IgD-negative memory B cell (primary cell): ENCODE results near the gene WWTR1. TPM values are rescaled to one million over a fixed set of nuclear protein-coding genes. Genes with fewer than 3 reads are reported as not detected.

Experiments
- H3K27ac Mint-ChIP-seq, 3 donors: one replicate each; pipeline ENCODE4 v1.8.0; 2020 to 2022; ENCODE audit warnings: mild to moderate bottlenecking in 3 of 3, mixed read lengths in 3 of 3, moderate library complexity in 1 of 3
- H3K27me3 Mint-ChIP-seq: one replicate; pipeline ENCODE4 v1.8.0; 2021; ENCODE audit warnings: mixed read lengths
- H3K36me3 Mint-ChIP-seq: one replicate; pipeline ENCODE4 v1.8.0; 2020; ENCODE audit warnings: mild to moderate bottlenecking, mixed read lengths
- H3K4me1 Mint-ChIP-seq, 3 donors: one replicate each; pipeline ENCODE4 v1.8.0; 2020 to 2022; ENCODE audit warnings: mixed read lengths in 3 of 3, mild to moderate bottlenecking in 1 of 3
- H3K4me3 Mint-ChIP-seq, 4 donors: one replicate each; pipeline ENCODE4 v1.8.0; 2020 to 2022; ENCODE audit warnings: mild to moderate bottlenecking in 4 of 4, mixed read lengths in 4 of 4, moderate library complexity in 3 of 4
- H3K9me3 Mint-ChIP-seq, 3 donors: one replicate each; pipeline ENCODE4 v1.8.0; 2020 to 2021; ENCODE audit warnings: mixed read lengths in 3 of 3, mild to moderate bottlenecking in 1 of 3
- polyA plus RNA-seq: library from polyadenylated mRNA; unstranded; fragments of 300-500 nt; fragmentation: Illumina TruSeq; gene quantifications from one replicate; pipeline ENCODE4 v1.2.3, GENCODE V29; 2021

Gene WWTR1
- polyA plus RNA-seq, 1 donor from 2014 or later: 1.2 TPM

DNA sequence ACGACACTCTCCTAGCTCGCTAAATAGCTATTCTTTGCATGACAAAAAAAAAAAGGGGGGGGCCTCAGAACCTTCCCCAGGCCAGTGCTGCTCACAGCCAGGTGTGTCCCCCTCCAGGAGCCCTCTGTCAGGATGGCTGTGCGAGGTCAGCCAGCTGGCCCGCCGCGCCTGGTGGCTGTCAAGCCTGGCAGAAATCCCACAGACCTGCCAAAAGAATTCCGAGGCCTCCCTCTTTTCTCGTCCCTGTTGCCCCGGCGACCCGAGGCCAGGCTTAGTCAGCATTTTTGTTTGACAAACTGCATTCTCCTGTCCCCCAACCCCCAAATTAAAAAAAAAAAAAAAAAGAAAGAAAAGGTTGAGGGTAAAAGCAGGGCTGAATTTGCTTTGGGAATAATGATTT lies 121.4 kb downstream of the WWTR1 start:
- H3K27me3 Mint-ChIP-seq: peaks cover 3% of the 10 kb centered on the region
- peaks cover 5 to 9% (median 8%) of the 10 kb centered on the region in 3 donors for H3K4me1 Mint-ChIP-seq
- no peaks in the 10 kb centered on the region for H3K9me3 Mint-ChIP-seq
- H3K4me3 Mint-ChIP-seq: no peak overlapping the region
- no peak overlapping the region for H3K27ac Mint-ChIP-seq
- no peaks in the 10 kb centered on the region for H3K36me3 Mint-ChIP-seq

DNA sequence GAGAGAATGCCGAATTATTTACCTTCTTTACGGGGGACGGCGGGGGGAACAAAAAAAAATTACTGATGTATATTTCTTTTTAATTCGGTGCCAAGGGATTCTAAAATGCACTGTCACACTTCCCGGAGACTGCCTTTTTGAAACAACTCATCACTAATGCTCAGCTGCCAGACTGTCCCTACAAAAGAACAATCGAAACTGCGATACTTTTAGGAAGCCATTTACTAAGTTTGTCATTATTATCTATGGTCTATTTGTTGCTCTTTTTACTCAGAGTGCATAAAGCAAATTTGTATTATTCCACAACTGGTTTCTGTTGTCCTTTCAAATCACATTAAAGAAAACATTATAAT lies 122.5 kb downstream of the WWTR1 start:
- H3K4me3 Mint-ChIP-seq: no peak overlapping the region
- H3K36me3 Mint-ChIP-seq: no peaks in the 10 kb centered on the region
- H3K27ac Mint-ChIP-seq: no peak overlapping the region
- H3K27me3 Mint-ChIP-seq: peaks cover 3% of the 10 kb centered on the region
- peaks cover 5 to 9% (median 8%) of the 10 kb centered on the region in 3 donors for H3K4me1 Mint-ChIP-seq
- H3K9me3 Mint-ChIP-seq: no peaks in the 10 kb centered on the region

- Mint-ChIP-seq H3K36me3 (no peaks in the 10 kb centered on the region), H3K9me3 (no peaks in the 10 kb centered on the region), H3K27ac (no peak overlapping the region), H3K27me3 (peaks cover 3% of the 10 kb centered on the region), H3K4me1 (peaks cover 5 to 9% (median 8%) of the 10 kb centered on the region in 3 donors), H3K4me3 (no peak overlapping the region)
Measured at GRCh38 chr3:149534671-149535332, 123.0 kb downstream of the WWTR1 start.

DNA sequence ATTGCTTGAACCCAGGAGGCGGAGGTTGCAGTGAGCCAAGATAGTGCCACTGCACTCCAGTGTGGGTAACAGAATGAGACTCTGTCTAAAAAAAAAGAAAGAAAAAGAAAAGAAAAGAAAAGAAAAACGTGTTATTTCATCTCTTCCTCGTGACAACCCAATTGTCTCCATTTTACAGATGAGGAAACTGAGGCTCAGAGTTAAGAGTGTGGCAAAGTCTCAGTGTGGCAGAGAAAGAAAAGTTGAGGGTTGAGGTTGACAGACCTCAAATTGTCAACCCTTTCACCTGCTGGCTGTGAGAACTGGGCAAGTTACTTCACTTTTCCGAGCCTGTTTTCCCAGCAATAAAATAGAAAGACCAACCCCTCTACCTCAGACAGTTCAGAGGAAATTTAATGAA lies 123.7 kb downstream of the WWTR1 start:
- Mint-ChIP-seq H3K4me1 (peaks cover 5 to 9% (median 8%) of the 10 kb centered on the region in 3 donors), H3K4me3 (no peak overlapping the region), H3K36me3 (no peaks in the 10 kb centered on the region), H3K9me3 (no peaks in the 10 kb centered on the region), H3K27ac (no peak overlapping the region), H3K27me3 (peaks cover 3% of the 10 kb centered on the region)

- H3K9me3 Mint-ChIP-seq: no peaks in the 10 kb centered on the region
- no peak overlapping the region for H3K27ac Mint-ChIP-seq
- H3K27me3 Mint-ChIP-seq: peaks cover 4% of the 10 kb centered on the region
- H3K4me3 Mint-ChIP-seq: peak overlapping the region in 2 of 4 donors; percentile 60 to 81
- no peaks in the 10 kb centered on the region for H3K36me3 Mint-ChIP-seq
- H3K4me1 Mint-ChIP-seq: peaks cover 5 to 9% (median 8%) of the 10 kb centered on the region in 3 donors
Measured at GRCh38 chr3:149532489-149533180, 125.2 kb downstream of the WWTR1 start.

DNA sequence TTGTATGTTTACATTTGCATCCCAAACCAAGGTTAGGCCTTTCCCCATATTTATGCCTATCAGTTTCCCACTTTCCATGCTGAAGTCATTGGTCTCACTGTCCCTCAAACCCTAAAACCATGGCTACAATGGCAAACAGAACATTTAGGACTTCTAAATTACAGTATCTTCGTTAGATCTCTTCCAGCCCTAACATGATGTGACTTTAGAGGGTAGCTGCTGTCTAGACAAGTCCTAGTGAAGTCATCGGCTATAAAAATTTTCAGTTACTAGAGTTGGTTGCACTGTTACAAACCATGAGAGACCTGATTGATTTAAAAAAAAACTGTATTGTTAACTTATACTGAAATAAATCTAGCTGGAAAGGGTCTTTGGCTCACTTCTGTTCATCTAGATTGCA lies 128.7 kb downstream of the WWTR1 start:
- peaks cover 5 to 9% (median 8%) of the 10 kb centered on the region in 3 donors for H3K4me1 Mint-ChIP-seq
- H3K27ac Mint-ChIP-seq: peak overlapping the region in 1 of 3 donors; percentile 9
- peaks cover 2% of the 10 kb centered on the region for H3K36me3 Mint-ChIP-seq
- H3K4me3 Mint-ChIP-seq: no peak overlapping the region
- H3K9me3 Mint-ChIP-seq: no peaks in the 10 kb centered on the region
- peaks cover 4% of the 10 kb centered on the region for H3K27me3 Mint-ChIP-seq

GRCh38 chr3:149528340-149528650 lies 129.5 kb downstream of the WWTR1 start:
- no peaks in the 10 kb centered on the region for H3K9me3 Mint-ChIP-seq
- H3K4me3 Mint-ChIP-seq: no peak overlapping the region
- H3K4me1 Mint-ChIP-seq: peaks cover 5 to 9% (median 8%) of the 10 kb centered on the region in 3 donors
- no peak overlapping the region for H3K27ac Mint-ChIP-seq
- H3K27me3 Mint-ChIP-seq: peaks cover 4% of the 10 kb centered on the region
- H3K36me3 Mint-ChIP-seq: peaks cover 2% of the 10 kb centered on the region

- Mint-ChIP-seq H3K4me1 (peaks cover 3 to 4% (median 4%) of the 10 kb centered on the region in 3 donors), H3K36me3 (peaks cover 2% of the 10 kb centered on the region), H3K9me3 (no peaks in the 10 kb centered on the region), H3K4me3 (no peak overlapping the region), H3K27me3 (peaks cover 4% of the 10 kb centered on the region), H3K27ac (no peak overlapping the region)
Measured at GRCh38 chr3:149527531-149528339, 130.1 kb downstream of the WWTR1 start.

GRCh38 chr3:149523512-149524299 lies 134.1 kb downstream of the WWTR1 start:
- peaks cover 2% of the 10 kb centered on the region for H3K36me3 Mint-ChIP-seq
- H3K4me3 Mint-ChIP-seq: no peak overlapping the region

GRCh38 chr3:149519912-149520311 lies 137.9 kb downstream of the WWTR1 start:
- Mint-ChIP-seq H3K27me3 (peaks cover 4% of the 10 kb centered on the region), H3K36me3 (no peaks in the 10 kb centered on the region), H3K27ac (no peak overlapping the region), H3K4me1 (no peaks in the 10 kb centered on the region), H3K4me3 (no peak overlapping the region), H3K9me3 (no peaks in the 10 kb centered on the region)

More at GRCh38 chr3:149523512-149524299, 134.1 kb downstream of the WWTR1 start:
- Mint-ChIP-seq H3K27me3 (peaks cover 6% of the 10 kb centered on the region), H3K9me3 (no peaks in the 10 kb centered on the region), H3K4me1 (no peaks in the 10 kb centered on the region), H3K27ac (no peak overlapping the region)

DNA sequence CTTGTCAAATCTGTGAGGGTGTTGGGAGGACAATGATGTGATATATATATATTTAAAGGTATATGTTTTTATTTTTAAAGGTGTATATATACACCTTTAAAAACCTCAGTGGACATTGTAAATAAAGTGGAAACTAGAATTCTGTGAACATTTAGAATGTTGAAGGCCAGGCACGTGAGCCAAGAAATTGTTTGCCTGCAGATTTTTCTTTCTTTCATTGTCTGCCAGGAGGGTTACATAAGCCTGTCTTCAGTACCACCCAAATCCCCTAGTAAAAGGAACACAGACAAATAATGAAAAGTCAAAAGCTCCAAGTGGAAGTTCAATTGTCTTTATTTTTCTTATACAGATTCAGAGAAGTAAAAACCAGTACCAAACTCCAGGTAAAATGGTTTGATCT lies 140.9 kb downstream of the WWTR1 start:
- Mint-ChIP-seq H3K27ac (no peak overlapping the region), H3K9me3 (no peaks in the 10 kb centered on the region), H3K4me3 (no peak overlapping the region), H3K27me3 (peaks cover 9% of the 10 kb centered on the region), H3K4me1 (peaks cover 0 to 4% (median 3%) of the 10 kb centered on the region in 3 donors), H3K36me3 (no peaks in the 10 kb centered on the region)

GRCh38 chr3:149515249-149515648 lies 142.6 kb downstream of the WWTR1 start:
- H3K4me3 Mint-ChIP-seq: no peak overlapping the region
- H3K9me3 Mint-ChIP-seq: no peaks in the 10 kb centered on the region
- no peak overlapping the region for H3K27ac Mint-ChIP-seq
- peaks cover 0 to 4% (median 3%) of the 10 kb centered on the region in 3 donors for H3K4me1 Mint-ChIP-seq
- peaks cover 9% of the 10 kb centered on the region for H3K27me3 Mint-ChIP-seq
- H3K36me3 Mint-ChIP-seq: no peaks in the 10 kb centered on the region

DNA sequence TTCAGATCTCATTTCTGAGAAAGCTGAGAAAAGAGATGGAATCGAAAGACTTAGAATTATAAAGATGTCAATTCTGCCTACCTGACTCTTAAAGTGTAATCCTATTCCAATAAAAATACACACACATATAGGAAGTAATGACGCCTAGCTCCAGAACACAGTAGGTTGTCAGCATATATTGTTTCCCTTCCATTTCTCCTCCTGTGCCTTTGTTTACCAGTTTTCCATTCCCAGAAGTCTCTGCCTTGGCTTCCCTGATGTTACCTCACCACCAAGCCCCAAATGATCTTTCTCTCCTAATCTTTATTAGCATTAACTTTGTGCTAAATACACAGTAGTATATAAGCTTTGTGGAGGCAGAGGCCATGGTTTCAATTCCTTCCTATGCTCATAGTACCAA lies 143.4 kb downstream of the WWTR1 start:
- Mint-ChIP-seq H3K27ac (no peak overlapping the region), H3K36me3 (no peaks in the 10 kb centered on the region), H3K4me3 (no peak overlapping the region), H3K4me1 (peaks cover 0 to 4% (median 3%) of the 10 kb centered on the region in 3 donors), H3K27me3 (peaks cover 9% of the 10 kb centered on the region), H3K9me3 (no peaks in the 10 kb centered on the region)

- no peaks in the 10 kb centered on the region for H3K9me3 Mint-ChIP-seq
- H3K4me3 Mint-ChIP-seq: peak overlapping the region in 1 of 4 donors; percentile 38
- H3K36me3 Mint-ChIP-seq: no peaks in the 10 kb centered on the region
- H3K4me1 Mint-ChIP-seq: peaks cover 0 to 9% (median 6%) of the 10 kb centered on the region in 3 donors
- no peak overlapping the region for H3K27ac Mint-ChIP-seq
- H3K27me3 Mint-ChIP-seq: peaks cover 10% of the 10 kb centered on the region
Measured at GRCh38 chr3:149512073-149512782, 145.6 kb downstream of the WWTR1 start.
